Panc1 (cell line): Measurements from ENCODE around the gene DOCK3.

Experiments
- POLR2AphosphoS5 ChIP-seq: IDR thresholded peaks from 2 replicates; pipeline ENCODE4 v1.6.1; 2012; ENCODE audit warnings: mild to moderate bottlenecking, low read depth, low read length, moderate library complexity
- TCF7L2 ChIP-seq: IDR thresholded peaks from 2 replicates; pipeline ENCODE4 v1.6.1; 2011; ENCODE audit warnings: mild to moderate bottlenecking, low read depth, low read length, inconsistent platforms
- TF ChIP-seq, protein P1 (sequence below): fragments of 450-650 bp; IDR thresholded peaks from 2 replicates; pipeline ENCODE4 v1.5.1; 2017; ENCODE audit warnings: mild to moderate bottlenecking

- TF ChIP-seq, protein P1, sequence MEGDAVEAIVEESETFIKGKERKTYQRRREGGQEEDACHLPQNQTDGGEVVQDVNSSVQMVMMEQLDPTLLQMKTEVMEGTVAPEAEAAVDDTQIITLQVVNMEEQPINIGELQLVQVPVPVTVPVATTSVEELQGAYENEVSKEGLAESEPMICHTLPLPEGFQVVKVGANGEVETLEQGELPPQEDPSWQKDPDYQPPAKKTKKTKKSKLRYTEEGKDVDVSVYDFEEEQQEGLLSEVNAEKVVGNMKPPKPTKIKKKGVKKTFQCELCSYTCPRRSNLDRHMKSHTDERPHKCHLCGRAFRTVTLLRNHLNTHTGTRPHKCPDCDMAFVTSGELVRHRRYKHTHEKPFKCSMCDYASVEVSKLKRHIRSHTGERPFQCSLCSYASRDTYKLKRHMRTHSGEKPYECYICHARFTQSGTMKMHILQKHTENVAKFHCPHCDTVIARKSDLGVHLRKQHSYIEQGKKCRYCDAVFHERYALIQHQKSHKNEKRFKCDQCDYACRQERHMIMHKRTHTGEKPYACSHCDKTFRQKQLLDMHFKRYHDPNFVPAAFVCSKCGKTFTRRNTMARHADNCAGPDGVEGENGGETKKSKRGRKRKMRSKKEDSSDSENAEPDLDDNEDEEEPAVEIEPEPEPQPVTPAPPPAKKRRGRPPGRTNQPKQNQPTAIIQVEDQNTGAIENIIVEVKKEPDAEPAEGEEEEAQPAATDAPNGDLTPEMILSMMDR = no peak
- TF ChIP-seq POLR2AphosphoS5 (no peak), TCF7L2 (no peak)
Measured at GRCh38 chr3:51400166-51400565, 725.4 kb downstream of the DOCK3 start.
